Upper lobe of left lung (tissue), 4 donors: ENCODE results near the gene VAMP4.

Source experiments
- EP300 ChIP-seq, 4 donors: sonication (generic); formaldehyde crosslinking; IDR thresholded peaks; one replicate each; pipeline ENCODE4 v1.5.1; 2017; ENCODE audit warnings: antibody characterized with exemption in 4 of 4, control low read depth in 2 of 4
- POLR2A ChIP-seq, 4 donors: fragments of 450-650 bp; IDR thresholded peaks; one replicate each; pipeline ENCODE4 v1.5.1; 2016 to 2017; ENCODE audit warnings: antibody characterized with exemption in 4 of 4, mild to moderate bottlenecking in 2 of 4
- POLR2AphosphoS5 ChIP-seq, 2 donors: sonication (generic); formaldehyde crosslinking; IDR thresholded peaks; one replicate each; pipeline ENCODE4 v1.5.1; 2017; ENCODE audit warnings: antibody characterized with exemption in 2 of 2
- TF ChIP-seq, protein P1 (sequence below), 6 experiments: fragments of 450-650 bp in 4 of 6; fragments of 200-600 bp in 2 of 6; sonication (generic) in 2 of 6; IDR thresholded peaks; one replicate each; pipeline ENCODE4 v1.5.1; 2016 to 2019; ENCODE audit warnings: antibody characterized with exemption in 6 of 6

DNA sequence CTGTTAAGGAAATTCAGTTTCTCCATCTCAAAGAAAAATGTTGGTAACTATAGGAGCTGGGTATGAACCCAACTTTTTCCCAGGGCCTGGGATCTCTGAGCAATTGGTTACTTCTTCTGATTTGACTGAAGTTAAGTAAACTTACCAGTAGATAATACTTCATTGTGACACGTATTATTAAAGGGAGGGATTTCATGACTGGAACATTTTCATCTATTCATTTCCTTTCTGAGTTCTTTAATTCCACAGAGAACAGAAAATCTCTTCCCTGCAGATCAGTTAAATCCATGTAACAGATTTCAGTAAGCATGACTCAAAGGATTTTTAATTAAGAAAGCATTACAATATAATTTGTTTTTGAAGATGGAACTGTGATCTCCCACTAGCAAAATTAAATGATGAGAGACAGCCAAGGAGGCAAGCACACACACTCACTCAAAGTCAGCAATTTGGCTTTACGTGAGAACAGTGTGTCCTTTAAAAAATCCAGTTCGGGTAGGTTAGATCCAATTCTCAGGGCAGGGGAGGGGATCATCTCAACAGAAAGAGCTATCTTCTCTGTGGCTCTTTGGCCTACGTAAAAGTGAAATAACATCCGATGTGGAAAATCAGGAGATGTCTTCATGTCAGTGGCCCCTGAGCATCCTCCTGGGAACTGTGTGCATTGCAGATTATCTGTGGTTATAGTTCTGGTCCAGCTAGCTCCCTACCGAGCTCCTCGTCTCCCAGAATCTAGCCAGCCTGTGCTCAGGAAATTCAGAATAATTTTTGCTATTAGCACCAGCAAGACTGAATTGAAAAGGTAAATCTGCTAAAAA, 78.6 kb downstream of the VAMP4 start:
- TF ChIP-seq, protein P1, sequence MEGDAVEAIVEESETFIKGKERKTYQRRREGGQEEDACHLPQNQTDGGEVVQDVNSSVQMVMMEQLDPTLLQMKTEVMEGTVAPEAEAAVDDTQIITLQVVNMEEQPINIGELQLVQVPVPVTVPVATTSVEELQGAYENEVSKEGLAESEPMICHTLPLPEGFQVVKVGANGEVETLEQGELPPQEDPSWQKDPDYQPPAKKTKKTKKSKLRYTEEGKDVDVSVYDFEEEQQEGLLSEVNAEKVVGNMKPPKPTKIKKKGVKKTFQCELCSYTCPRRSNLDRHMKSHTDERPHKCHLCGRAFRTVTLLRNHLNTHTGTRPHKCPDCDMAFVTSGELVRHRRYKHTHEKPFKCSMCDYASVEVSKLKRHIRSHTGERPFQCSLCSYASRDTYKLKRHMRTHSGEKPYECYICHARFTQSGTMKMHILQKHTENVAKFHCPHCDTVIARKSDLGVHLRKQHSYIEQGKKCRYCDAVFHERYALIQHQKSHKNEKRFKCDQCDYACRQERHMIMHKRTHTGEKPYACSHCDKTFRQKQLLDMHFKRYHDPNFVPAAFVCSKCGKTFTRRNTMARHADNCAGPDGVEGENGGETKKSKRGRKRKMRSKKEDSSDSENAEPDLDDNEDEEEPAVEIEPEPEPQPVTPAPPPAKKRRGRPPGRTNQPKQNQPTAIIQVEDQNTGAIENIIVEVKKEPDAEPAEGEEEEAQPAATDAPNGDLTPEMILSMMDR (IDR thresholded peaks at IDR 0.05): no peak
- TF ChIP-seq POLR2AphosphoS5 (IDR thresholded peaks at IDR 0.05) (no peak), POLR2A (IDR thresholded peaks at IDR 0.05) (no peak), EP300 (IDR thresholded peaks at IDR 0.05) (no peak)
